SHP77 treated with DMSO at 0.1 percent for 48 hours (cell line): ENCODE data around the gene SH3D19.
"Not testable (repeated sequence)": the region's sequence is repeated elsewhere in the genome, so short reads cannot be mapped to it uniquely, and the experiment has no call there.

Experiments used
- DNase-seq: peaks from one replicate; lab custom pipeline; 2025; lab: John Stamatoyannopoulos, UW

SH3D19 gene

GRCh38 chr4:151150821-151151580, 174.4 kb downstream of the SH3D19 start:
- no peak for DNase-seq

- DNase-seq, result no peak
Measured at GRCh38 chr4:151148261-151148660, 177.1 kb downstream of the SH3D19 start.

GRCh38 chr4:151147000-151147399, 178.4 kb downstream of the SH3D19 start:
- no peak for DNase-seq

GRCh38 chr4:151144329-151145072, 180.9 kb downstream of the SH3D19 start:
- DNase-seq, result no peak

- DNase-seq, result no peak
Measured at GRCh38 chr4:151143811-151144210, 181.6 kb downstream of the SH3D19 start.

- no peak for DNase-seq
Measured at GRCh38 chr4:151143162-151143561, 182.2 kb downstream of the SH3D19 start.

GRCh38 chr4:151142758-151143157, 182.6 kb downstream of the SH3D19 start:
- no peak for DNase-seq

GRCh38 chr4:151139814-151140213, 185.6 kb downstream of the SH3D19 start:
- DNase-seq, result no peak

- not testable (repeated sequence) for DNase-seq
Measured at GRCh38 chr4:151136048-151136447, 189.4 kb downstream of the SH3D19 start.

- DNase-seq, result no peak
Measured at GRCh38 chr4:151133311-151133710, 192.1 kb downstream of the SH3D19 start.

- DNase-seq, result no peak
Measured at GRCh38 chr4:151129796-151130195, 195.6 kb downstream of the SH3D19 start.

GRCh38 chr4:151117371-151117962, 207.9 kb downstream of the SH3D19 start:
- DNase-seq, result no peak

- no peak for DNase-seq
Measured at GRCh38 chr4:151114986-151115385, 210.4 kb downstream of the SH3D19 start.

- no peak for DNase-seq
Measured at GRCh38 chr4:151114338-151114737, 211.1 kb downstream of the SH3D19 start.

GRCh38 chr4:151110236-151110635, 215.2 kb downstream of the SH3D19 start:
- DNase-seq, result no peak

- DNase-seq, result no peak
Measured at GRCh38 chr4:151107063-151107462, 218.3 kb downstream of the SH3D19 start.

- no peak for DNase-seq
Measured at GRCh38 chr4:151105454-151106032, 219.9 kb downstream of the SH3D19 start.

GRCh38 chr4:151104621-151105020, 220.8 kb downstream of the SH3D19 start:
- no peak for DNase-seq

GRCh38 chr4:151103758-151104157, 221.6 kb downstream of the SH3D19 start:
- no peak for DNase-seq

GRCh38 chr4:151100531-151100930, 224.9 kb downstream of the SH3D19 start:
- no peak for DNase-seq

GRCh38 chr4:151099976-151100417, 225.4 kb downstream of the SH3D19 start:
- DNase-seq, result no peak

GRCh38 chr4:151099229-151099975, 226.0 kb downstream of the SH3D19 start, which contains the start of gene RPS3A:
Gene RPS3A, plus strand, starts transcription at chr4:151099628. Its CDS starts 25 bp downstream, at chr4:151099653.
- DNase-seq, result peak; percentile 63
